Measurements from ENCODE around the gene CUZD1.

GRCh38 chr10:122878799-122879338, 33.2 kb upstream of the CUZD1 start:
- TF ChIP-seq CTCF (IDR thresholded peaks at IDR 0.05) (no peak), POLR2A (IDR thresholded peaks at IDR 0.05) (no peak)
